Measurements from ENCODE around the gene PLCL1.
A peak's percentile ranks its signal among the peaks of the same experiment; 100 is the strongest.

PLCL1 gene

DNA sequence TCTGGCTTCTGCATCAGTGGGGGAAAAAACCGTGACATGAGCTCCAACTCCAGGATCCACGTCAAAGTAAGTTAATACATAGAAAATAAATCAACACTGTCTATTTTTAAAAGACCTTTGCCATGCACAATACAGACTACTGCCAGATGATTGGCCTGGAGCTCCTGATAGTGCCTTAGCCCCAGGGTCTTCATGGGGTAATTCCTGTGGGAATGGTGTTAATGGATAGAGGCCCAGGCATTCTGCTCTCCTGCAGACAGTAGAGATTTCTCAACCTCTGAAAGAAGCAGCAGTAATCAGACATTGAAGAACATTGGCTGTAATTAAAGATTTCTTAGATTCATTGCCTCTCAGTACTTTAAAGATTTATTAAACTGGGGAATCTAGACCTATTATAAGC lies 4.3 kb upstream of the PLCL1 start:
- no peak for DNase-seq (ENCODE audit: low spot score)
- TF ChIP-seq, protein P1, sequence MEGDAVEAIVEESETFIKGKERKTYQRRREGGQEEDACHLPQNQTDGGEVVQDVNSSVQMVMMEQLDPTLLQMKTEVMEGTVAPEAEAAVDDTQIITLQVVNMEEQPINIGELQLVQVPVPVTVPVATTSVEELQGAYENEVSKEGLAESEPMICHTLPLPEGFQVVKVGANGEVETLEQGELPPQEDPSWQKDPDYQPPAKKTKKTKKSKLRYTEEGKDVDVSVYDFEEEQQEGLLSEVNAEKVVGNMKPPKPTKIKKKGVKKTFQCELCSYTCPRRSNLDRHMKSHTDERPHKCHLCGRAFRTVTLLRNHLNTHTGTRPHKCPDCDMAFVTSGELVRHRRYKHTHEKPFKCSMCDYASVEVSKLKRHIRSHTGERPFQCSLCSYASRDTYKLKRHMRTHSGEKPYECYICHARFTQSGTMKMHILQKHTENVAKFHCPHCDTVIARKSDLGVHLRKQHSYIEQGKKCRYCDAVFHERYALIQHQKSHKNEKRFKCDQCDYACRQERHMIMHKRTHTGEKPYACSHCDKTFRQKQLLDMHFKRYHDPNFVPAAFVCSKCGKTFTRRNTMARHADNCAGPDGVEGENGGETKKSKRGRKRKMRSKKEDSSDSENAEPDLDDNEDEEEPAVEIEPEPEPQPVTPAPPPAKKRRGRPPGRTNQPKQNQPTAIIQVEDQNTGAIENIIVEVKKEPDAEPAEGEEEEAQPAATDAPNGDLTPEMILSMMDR (IDR thresholded peaks at IDR 0.05; ENCODE audit: extremely low read depth, missing control alignments): no peak

DNA sequence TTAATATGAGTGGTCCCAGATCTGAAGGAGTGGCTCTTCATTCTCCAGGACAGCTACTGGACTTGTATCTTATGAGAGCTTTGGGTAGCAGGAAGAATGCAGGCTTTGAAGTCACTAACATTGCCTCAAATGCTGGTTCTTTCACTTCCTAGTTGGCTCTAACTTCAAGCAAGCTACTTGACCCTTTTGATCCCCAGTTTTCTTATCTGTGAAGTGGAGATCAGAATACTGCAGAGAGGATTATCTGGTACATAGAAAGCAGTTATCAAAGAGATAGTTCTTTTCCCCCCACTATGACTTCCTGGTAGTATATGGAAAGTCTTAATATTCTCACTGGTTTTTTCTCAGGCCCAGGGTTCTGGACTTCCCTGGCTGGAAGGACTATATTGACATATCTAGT lies 3.4 kb upstream of the PLCL1 start:
- TF ChIP-seq, protein P1 (IDR thresholded peaks at IDR 0.05; ENCODE audit: extremely low read depth, missing control alignments): no peak
- DNase-seq (ENCODE audit: low spot score): no peak

DNA sequence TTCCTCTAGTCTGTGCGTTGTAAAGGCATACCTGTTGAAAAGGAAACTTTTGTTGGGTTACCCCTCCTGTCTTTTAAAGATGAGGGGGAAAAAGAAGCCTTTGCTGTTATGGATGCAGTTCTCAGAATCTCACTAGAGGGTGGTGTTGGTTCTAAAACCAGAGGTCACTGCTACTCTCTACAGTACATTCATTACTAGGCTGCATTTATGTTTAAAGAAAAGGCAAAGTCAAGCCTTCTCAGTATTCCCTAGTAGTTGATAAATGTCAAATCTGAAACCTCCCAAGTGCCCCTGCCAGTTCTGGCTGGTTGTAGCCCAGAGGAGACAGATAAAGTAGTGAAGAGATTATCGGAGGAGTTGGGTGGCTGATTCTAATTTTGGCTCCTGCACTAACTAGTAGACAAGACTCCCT lies 1.4 kb upstream of the PLCL1 start:
- TF ChIP-seq, protein P1 (IDR thresholded peaks at IDR 0.05; ENCODE audit: extremely low read depth, missing control alignments): peak; percentile 57
- DNase-seq (ENCODE audit: low spot score): peak; percentile 67

DNA sequence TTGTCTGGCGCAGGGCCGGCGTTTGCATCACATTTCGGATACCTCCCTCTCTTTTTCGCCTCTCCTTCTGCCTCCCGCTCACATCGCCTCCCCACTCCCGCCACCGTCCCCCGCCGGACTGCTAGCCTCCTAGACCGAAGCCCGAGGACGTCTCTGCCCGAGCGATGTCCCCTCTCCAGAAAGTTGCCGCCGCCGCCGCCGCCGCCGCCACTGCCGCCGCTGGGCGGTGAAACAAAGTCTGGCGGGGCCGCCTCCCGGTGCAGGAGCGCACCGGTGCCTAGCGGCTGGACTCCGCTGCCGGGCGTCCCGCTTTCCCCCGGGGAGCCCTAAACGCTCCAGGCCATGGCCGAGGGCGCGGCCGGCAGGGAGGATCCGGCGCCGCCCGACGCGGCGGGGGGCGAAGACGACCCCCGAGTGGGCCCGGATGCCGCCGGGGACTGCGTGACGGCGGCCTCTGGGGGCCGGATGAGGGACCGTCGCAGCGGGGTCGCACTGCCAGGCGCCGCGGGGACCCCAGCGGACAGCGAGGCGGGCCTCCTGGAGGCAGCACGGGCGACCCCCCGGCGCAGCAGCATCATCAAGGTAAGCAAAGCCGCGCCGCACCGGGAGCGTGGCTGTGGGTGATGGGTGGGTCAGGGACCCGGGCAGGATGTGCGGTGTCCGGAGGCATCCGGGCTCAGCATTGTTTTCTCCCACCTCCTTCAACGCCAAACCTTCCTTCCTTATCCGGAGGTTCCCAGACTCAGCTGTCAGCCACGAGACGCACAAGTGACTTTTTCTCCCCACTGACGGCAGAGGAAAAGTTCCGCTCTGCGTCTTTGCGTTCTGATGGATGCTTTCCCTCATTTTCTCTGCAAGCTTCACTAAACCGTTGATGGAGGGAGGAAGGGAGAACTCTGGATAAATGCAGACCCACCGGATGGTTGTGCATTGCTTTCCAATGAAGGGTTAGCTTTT lies 643 bp downstream of the PLCL1 start:
- DNase-seq (ENCODE audit: low spot score): peak; percentile 54
- TF ChIP-seq, protein P1 (IDR thresholded peaks at IDR 0.05; ENCODE audit: extremely low read depth, missing control alignments): no peak

DNA sequence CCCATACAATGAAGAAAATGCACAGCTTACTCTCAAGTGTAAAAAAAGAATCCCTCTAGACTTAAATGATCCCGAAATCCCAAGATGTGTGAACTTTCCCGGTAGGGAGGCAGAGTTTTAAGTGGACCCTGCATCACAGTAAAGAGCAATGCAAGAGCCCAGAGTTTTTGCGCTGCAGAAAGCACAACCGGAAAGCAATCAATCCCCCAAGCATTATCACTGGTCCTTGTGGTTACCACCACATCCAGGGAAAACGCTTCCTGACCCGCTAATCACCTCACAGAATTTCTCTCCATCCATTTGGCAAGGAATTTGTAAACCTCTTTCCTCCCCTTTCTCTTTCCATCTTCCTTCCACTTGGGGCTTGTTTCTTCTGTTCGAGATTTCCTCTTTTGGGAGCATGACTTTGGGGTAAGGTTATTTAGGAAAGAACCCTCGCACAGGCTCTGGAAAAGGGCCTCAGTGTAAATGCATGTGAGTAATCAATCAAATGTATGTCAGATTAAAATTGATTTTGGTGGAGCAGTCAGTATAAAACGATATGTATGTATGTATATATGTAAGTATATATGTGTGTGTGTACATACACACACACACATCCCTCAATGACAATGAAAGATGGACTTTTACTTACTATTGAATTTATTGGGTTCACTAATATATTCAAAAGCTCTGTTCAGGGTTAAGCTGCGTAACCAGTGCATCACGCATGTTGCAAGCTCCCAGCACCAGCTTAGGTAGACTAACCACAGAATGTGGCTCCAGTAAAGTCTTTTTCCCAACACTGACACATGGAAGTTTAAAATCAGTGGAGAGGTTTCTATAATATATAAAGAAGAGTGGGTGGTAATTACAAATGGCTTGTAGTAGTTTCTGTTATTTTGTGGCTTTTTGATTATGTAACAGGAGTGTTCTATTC lies 1.6 kb downstream of the PLCL1 start:
- no peak for DNase-seq (ENCODE audit: low spot score)
- TF ChIP-seq, protein P1 (IDR thresholded peaks at IDR 0.05; ENCODE audit: extremely low read depth, missing control alignments): no peak

DNA sequence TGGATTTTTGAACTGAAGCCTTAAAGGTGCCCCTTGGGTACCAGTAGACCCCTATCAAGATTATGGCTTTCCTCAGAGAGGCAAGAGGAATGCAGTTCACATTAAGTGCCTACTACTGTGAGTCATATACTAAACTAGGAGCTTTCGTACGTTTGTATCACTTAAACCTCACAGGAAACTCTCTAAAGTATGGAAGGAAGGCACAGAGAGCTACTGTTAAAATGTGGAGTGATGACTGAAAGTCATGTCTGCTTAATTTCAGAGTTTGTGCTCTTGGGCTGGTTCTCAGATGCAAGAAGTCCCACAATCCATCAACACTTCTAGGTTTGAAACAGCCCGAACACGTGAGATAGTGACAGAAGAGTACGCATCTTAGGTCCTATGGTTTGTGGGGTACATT lies 4.7 kb downstream of the PLCL1 start:
- DNase-seq (ENCODE audit: low spot score): no peak
- TF ChIP-seq, protein P1 (IDR thresholded peaks at IDR 0.05; ENCODE audit: extremely low read depth, missing control alignments): no peak

DNA sequence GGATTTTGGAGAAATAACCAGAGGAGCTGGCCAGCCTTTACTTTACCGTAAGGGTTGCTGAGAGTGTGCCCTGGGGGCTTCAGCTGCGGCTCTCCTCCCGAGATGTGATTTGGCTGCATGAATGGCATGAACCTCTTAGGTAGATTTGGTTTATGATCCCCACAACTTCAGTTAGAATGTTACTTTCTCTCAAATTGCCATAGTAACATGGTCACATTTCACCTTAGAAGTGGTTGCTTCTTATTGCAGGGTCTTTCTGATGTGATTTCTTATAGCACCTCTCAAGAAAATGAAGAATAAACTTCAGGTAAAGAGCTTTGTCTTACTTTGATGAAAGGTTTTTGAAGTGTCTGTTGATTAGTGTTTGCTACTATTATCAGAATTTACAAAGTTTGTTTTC lies 5.6 kb downstream of the PLCL1 start:
- TF ChIP-seq, protein P1 (IDR thresholded peaks at IDR 0.05; ENCODE audit: extremely low read depth, missing control alignments): no peak
- no peak for DNase-seq (ENCODE audit: low spot score)
